NCI-H2107 treated with DMSO at 0.1 percent for 48 hours (cell line): ENCODE measurements around the gene MMP10.
"Not testable (repeated sequence)": the region's sequence is repeated elsewhere in the genome, so short reads cannot be mapped to it uniquely, and the experiment has no call there.

Source experiments
- DNase-seq: peaks from one replicate; lab custom pipeline; 2025; ENCODE audit not compliant: unreplicated experiment; lab: John Stamatoyannopoulos, UW

Gene MMP10

GRCh38 chr11:102730944-102731343, 49.5 kb downstream of the MMP10 start:
- DNase-seq = not testable (repeated sequence)

- no peak for DNase-seq
These were observed 50.3 kb downstream of the MMP10 start for GRCh38 chr11:102729849-102730815.

- no peak for DNase-seq
These were observed 52.5 kb downstream of the MMP10 start for GRCh38 chr11:102727890-102728289.

- DNase-seq = no peak
These were observed 55.4 kb downstream of the MMP10 start, which contains the start of gene MMP8 for GRCh38 chr11:102724904-102725500. Gene MMP8 (minus strand): TSS chr11:102724954. CDS start chr11:102724855, 99 bp downstream.

- DNase-seq = no peak
These were observed 57.6 kb downstream of the MMP10 start for GRCh38 chr11:102722821-102723220.
